ENCODE measurements around the gene BMF. TPM values are rescaled to one million over a fixed set of nuclear protein-coding genes. Genes with fewer than 3 reads are reported as not detected.

Gene BMF
- total and polyA plus RNA-seq, 2 donors (not counting 1 experiment from before 2014, with no cell fraction given), result 2.2 to 8.6 TPM

DNA sequence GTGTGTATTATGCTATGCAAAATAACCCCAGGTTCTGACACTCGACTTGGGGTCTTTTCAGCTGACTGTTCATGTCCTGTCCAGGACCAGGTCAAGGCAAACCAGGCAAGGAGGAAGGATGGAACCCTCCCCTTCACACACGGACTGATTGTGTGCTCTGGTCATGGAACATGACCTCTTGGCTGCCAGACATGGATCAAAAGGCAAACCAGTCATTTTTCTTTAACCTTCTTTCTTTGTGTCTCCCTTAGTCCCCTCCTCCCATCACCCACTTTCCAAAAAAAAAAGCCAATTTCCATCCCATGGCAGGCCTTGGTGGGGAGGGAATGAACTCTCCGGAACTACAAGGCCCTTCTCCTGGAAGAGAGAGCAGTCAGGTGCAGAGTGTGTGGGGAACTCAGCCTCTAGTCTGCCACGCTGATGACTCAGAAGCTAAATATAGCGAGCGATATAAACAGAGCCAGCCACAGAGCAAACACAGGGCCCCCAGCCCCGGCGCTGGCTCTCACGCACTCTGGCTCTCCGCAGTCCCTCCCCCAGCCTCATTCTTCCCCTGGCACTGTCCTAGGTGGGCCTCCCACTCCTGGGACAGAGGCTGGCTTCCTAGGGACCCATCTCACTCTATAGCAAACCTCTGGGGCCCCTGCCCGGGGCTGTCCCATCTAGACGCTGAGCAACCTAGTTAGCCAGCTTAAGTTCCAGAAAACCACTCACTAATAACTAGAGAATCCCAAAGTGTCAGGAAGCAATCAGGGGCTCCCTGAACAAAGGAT, 10.0 kb downstream of the BMF start:
- H2AFZ ChIP-seq (ENCODE audit: low read length), result no peak overlapping the region
- H3K9ac ChIP-seq (ENCODE audit: insufficient read depth, low read length), result peak overlapping the region; percentile 56
- H3K79me2 ChIP-seq (ENCODE audit: control insufficient read depth, insufficient read depth, low read length), result no peaks in the 10 kb centered on the region
- H4K20me1 ChIP-seq (ENCODE audit: control insufficient read depth, extremely low read depth, insufficient read depth, low read length), result no peaks in the 10 kb centered on the region
- H3K27me3 ChIP-seq (ENCODE audit: control insufficient read depth, insufficient read depth, low read length), result no peaks in the 10 kb centered on the region
- H3K9me3 ChIP-seq (ENCODE audit: control insufficient read depth, insufficient read depth, low read depth, low read length), result no peaks in the 10 kb centered on the region
- H3K4me1 ChIP-seq (ENCODE audit: control insufficient read depth, extremely low read depth, insufficient read depth, low read length), result peaks cover 58% of the 10 kb centered on the region
- peak overlapping the region; percentile 92 for H3K27ac ChIP-seq (ENCODE audit: insufficient read depth, low read length)
- peak overlapping the region; percentile 68 for H3K4me2 ChIP-seq (ENCODE audit: extremely low read depth, insufficient read depth, low read length)
- H3K4me3 ChIP-seq (replicated peaks in 1 of 4; ENCODE audit: control extremely low read depth in 1 of 4, insufficient read depth in 1 of 4, low read depth in 3 of 4, low read length in 4 of 4), result peak overlapping the region in 1 of 4 experiments; percentile 32
- TF ChIP-seq, protein P1, sequence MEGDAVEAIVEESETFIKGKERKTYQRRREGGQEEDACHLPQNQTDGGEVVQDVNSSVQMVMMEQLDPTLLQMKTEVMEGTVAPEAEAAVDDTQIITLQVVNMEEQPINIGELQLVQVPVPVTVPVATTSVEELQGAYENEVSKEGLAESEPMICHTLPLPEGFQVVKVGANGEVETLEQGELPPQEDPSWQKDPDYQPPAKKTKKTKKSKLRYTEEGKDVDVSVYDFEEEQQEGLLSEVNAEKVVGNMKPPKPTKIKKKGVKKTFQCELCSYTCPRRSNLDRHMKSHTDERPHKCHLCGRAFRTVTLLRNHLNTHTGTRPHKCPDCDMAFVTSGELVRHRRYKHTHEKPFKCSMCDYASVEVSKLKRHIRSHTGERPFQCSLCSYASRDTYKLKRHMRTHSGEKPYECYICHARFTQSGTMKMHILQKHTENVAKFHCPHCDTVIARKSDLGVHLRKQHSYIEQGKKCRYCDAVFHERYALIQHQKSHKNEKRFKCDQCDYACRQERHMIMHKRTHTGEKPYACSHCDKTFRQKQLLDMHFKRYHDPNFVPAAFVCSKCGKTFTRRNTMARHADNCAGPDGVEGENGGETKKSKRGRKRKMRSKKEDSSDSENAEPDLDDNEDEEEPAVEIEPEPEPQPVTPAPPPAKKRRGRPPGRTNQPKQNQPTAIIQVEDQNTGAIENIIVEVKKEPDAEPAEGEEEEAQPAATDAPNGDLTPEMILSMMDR (conservative IDR thresholded peaks at IDR 0.05 in 1 of 2, IDR thresholded peaks at IDR 0.05 in 1 of 2; ENCODE audit: low read depth in 1 of 2, low read length in 2 of 2), result no peak
- TF ChIP-seq EZH2 (IDR thresholded peaks at IDR 0.05; ENCODE audit: low read length, missing control alignments), result no peak
- H3K36me3 ChIP-seq (ENCODE audit: control insufficient read depth, insufficient read depth, low read length), result no peaks in the 10 kb centered on the region
- peak; percentile 95 to 97 for DNase-seq (ENCODE audit: low read depth in 2 of 2)

- H3K4me3 ChIP-seq (replicated peaks in 1 of 4; ENCODE audit: control extremely low read depth in 1 of 4, insufficient read depth in 1 of 4, low read depth in 3 of 4, low read length in 4 of 4), result no peak overlapping the region
- H3K27ac ChIP-seq (ENCODE audit: insufficient read depth, low read length), result peak overlapping the region; percentile 92
- H3K9me3 ChIP-seq (ENCODE audit: control insufficient read depth, insufficient read depth, low read depth, low read length), result no peaks in the 10 kb centered on the region
- TF ChIP-seq, protein P1 (conservative IDR thresholded peaks at IDR 0.05 in 1 of 2, IDR thresholded peaks at IDR 0.05 in 1 of 2; ENCODE audit: low read depth in 1 of 2, low read length in 2 of 2), result no peak
- TF ChIP-seq EZH2 (IDR thresholded peaks at IDR 0.05; ENCODE audit: low read length, missing control alignments), result no peak
- H3K4me2 ChIP-seq (ENCODE audit: extremely low read depth, insufficient read depth, low read length), result peak overlapping the region; percentile 68
- H3K79me2 ChIP-seq (ENCODE audit: control insufficient read depth, insufficient read depth, low read length), result no peaks in the 10 kb centered on the region
- peak overlapping the region; percentile 24 for H3K9ac ChIP-seq (ENCODE audit: insufficient read depth, low read length)
- DNase-seq (ENCODE audit: low read depth in 2 of 2), result peak in 1 of 2 donors; percentile 36
- H3K4me1 ChIP-seq (ENCODE audit: control insufficient read depth, extremely low read depth, insufficient read depth, low read length), result peaks cover 58% of the 10 kb centered on the region
- peak overlapping the region; percentile 27 for H2AFZ ChIP-seq (ENCODE audit: low read length)
- H3K27me3 ChIP-seq (ENCODE audit: control insufficient read depth, insufficient read depth, low read length), result no peaks in the 10 kb centered on the region
- no peaks in the 10 kb centered on the region for H4K20me1 ChIP-seq (ENCODE audit: control insufficient read depth, extremely low read depth, insufficient read depth, low read length)
- H3K36me3 ChIP-seq (ENCODE audit: control insufficient read depth, insufficient read depth, low read length), result no peaks in the 10 kb centered on the region
Observed at GRCh38 chr15:40097968-40098476, 10.7 kb downstream of the BMF start.

GRCh38 chr15:40097096-40097967, 11.3 kb downstream of the BMF start:
- Histone ChIP-seq H3K4me3 (replicated peaks in 1 of 4; ENCODE audit: control extremely low read depth in 1 of 4, insufficient read depth in 1 of 4, low read depth in 3 of 4, low read length in 4 of 4) (no peak overlapping the region), H3K4me1 (ENCODE audit: control insufficient read depth, extremely low read depth, insufficient read depth, low read length) (peaks cover 58% of the 10 kb centered on the region), H3K9ac (ENCODE audit: insufficient read depth, low read length) (peak overlapping the region; percentile 24), H3K4me2 (ENCODE audit: extremely low read depth, insufficient read depth, low read length) (peak overlapping the region; percentile 68), H4K20me1 (ENCODE audit: control insufficient read depth, extremely low read depth, insufficient read depth, low read length) (no peaks in the 10 kb centered on the region), H3K9me3 (ENCODE audit: control insufficient read depth, insufficient read depth, low read depth, low read length) (no peaks in the 10 kb centered on the region), H3K27ac (ENCODE audit: insufficient read depth, low read length) (peak overlapping the region; percentile 92), H3K79me2 (ENCODE audit: control insufficient read depth, insufficient read depth, low read length) (no peaks in the 10 kb centered on the region), H2AFZ (ENCODE audit: low read length) (peak overlapping the region; percentile 27), H3K27me3 (ENCODE audit: control insufficient read depth, insufficient read depth, low read length) (no peaks in the 10 kb centered on the region), H3K36me3 (ENCODE audit: control insufficient read depth, insufficient read depth, low read length) (no peaks in the 10 kb centered on the region)
- no peak for TF ChIP-seq EZH2 (IDR thresholded peaks at IDR 0.05; ENCODE audit: low read length, missing control alignments)
- DNase-seq (ENCODE audit: low read depth in 2 of 2), result no peak

Measured in fibroblast of lung (primary cell).